Activated naive CD8-positive, alpha-beta T cell treated with anti-CD3 and anti-CD28 coated beads, Interleukin-2, amount 10 ng/mL, durations not matched to agents 7 days and 5 days (primary cell): Measurements from ENCODE around the gene PIPOX. TPM values are rescaled to one million over a fixed set of nuclear protein-coding genes. Genes with fewer than 3 reads are reported as not detected.

Experiments
- ATAC-seq: fragments of 150-1000 bp; cut with Tn5 transposase; one replicate; pipeline ENCODE4 v1.10.0; 2021; ENCODE audit warnings: low read depth, moderate library complexity
- POLR2A ChIA-PET: fragments of 350-600 bp; sonication (Branson Sonifier 250); formaldehyde crosslinking; loops from one replicate; lab custom pipeline; 2021; ENCODE audit warnings: antibody characterized with exemption; lab: Charles Lee
- DNase-seq: peaks from one replicate; pipeline ENCODE4 v3.0.0; 2021
- H3K27ac Mint-ChIP-seq: one replicate; pipeline ENCODE4 v1.8.0; 2022; ENCODE audit warnings: mild to moderate bottlenecking, mixed read lengths
- H3K27me3 Mint-ChIP-seq: one replicate; pipeline ENCODE4 v1.8.0; 2022; ENCODE audit warnings: mild to moderate bottlenecking, moderate library complexity, mixed read lengths
- H3K36me3 Mint-ChIP-seq: one replicate; pipeline ENCODE4 v1.8.0; 2021; ENCODE audit warnings: mild to moderate bottlenecking, mixed read lengths
- H3K4me1 Mint-ChIP-seq: one replicate; pipeline ENCODE4 v1.8.0; 2021; ENCODE audit warnings: mixed read lengths
- H3K4me3 Mint-ChIP-seq: one replicate; pipeline ENCODE4 v1.8.0; 2022; ENCODE audit warnings: mild to moderate bottlenecking, moderate library complexity, mixed read lengths
- H3K9me3 Mint-ChIP-seq: one replicate; pipeline ENCODE4 v1.8.0; 2021; ENCODE audit warnings: mixed read lengths
- total RNA-seq, 2 experiments: library from RNA; stranded (reverse); gene quantifications; one replicate each; pipeline ENCODE4 v1.2.3, GENCODE V29; 2021

Gene PIPOX
- total RNA-seq, 2 experiments from 2014 or later: 3.0 to 3.5 TPM

DNA sequence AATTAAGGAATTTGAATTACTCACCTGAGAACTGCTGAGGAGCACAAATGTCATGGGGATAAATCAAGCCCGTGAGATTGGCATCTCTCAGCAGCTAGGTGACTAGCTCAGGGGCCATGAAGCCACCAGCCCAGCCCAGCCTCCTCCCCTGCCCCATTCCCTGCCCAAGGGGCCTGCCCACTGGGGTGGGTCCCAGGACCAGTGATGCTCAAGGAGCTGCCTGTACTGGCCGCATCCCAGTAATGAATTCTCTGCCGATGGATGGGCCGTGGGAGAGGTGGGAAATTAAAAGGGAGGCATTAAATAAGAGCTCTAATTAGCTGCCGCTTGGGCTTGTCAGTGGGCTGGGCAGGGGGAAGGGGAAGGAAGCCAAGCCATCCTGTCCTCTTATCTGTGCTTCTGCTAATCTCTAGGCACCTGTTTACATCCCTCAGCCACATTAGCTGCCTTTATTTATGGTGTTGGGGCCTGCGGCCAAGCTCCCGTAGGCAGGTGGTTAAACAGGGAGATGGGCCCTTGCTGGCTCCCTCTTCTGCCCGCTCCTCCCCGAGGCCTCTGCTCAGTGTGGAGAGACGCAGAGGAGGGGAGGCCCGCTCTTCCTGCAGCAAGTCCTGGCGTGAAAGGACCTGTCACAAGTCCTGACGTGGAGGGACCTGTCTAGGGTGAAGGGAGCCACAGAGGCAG lies 48.8 kb downstream of the PIPOX start:
- no peak for DNase-seq
- no peaks in the 10 kb centered on the region for H3K4me1 Mint-ChIP-seq
- POLR2A ChIA-PET: no interaction called here
- H3K4me3 Mint-ChIP-seq: no peak overlapping the region
- no peaks in the 10 kb centered on the region for H3K27me3 Mint-ChIP-seq
- H3K36me3 Mint-ChIP-seq: peaks cover 4% of the 10 kb centered on the region
- no peak for ATAC-seq
- no peaks in the 10 kb centered on the region for H3K9me3 Mint-ChIP-seq
- no peak overlapping the region for H3K27ac Mint-ChIP-seq

DNA sequence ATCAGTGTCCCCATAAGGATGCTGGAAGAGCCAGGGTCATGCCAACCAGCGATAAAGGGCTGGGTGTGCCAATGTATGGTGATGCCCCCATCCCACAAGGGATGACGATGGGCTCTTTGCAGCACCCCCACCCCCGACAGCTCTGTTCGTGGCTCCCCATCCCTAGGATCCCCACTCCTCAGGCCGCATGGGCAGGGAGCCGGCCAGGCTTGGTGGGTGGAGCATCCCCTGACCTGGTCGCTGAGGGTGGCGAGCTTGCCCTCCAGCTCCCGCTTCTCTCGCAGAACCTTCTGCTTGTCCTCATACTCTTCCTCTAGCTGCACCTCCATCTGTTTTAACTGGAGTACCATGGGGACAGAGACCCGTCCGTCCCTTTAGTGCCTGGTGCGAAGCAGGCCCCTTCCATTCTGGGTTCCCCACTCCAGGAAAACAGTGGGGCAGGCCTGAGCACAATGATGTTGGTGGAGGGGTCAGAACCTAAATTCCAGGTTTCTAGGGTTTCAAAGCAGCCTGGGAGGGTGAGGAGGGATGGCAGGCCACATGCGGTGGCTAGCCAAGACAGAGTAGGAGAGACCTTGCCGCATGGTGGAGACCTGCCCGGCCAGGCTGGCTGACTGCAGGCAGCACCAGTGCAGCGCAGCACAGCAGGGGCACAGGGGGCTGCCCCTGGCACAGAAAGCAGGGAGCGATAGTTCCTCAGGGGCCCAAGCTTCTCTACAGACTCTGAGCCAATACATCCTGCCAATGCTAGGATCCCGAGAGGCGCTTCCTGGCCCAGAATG lies 50.3 kb downstream of the PIPOX start:
- Mint-ChIP-seq H3K27ac (no peak overlapping the region), H3K4me3 (no peak overlapping the region), H3K4me1 (no peaks in the 10 kb centered on the region), H3K27me3 (no peaks in the 10 kb centered on the region), H3K9me3 (no peaks in the 10 kb centered on the region), H3K36me3 (peaks cover 4% of the 10 kb centered on the region)
- no peak for ATAC-seq
- no peak for DNase-seq
- POLR2A ChIA-PET: interaction anchor here (0.8 to 1.5 kb wide), 2 partner anchors 12 to 15 kb away, joined by 3 read pairs; no protein-coding TSS in a partner anchor

DNA sequence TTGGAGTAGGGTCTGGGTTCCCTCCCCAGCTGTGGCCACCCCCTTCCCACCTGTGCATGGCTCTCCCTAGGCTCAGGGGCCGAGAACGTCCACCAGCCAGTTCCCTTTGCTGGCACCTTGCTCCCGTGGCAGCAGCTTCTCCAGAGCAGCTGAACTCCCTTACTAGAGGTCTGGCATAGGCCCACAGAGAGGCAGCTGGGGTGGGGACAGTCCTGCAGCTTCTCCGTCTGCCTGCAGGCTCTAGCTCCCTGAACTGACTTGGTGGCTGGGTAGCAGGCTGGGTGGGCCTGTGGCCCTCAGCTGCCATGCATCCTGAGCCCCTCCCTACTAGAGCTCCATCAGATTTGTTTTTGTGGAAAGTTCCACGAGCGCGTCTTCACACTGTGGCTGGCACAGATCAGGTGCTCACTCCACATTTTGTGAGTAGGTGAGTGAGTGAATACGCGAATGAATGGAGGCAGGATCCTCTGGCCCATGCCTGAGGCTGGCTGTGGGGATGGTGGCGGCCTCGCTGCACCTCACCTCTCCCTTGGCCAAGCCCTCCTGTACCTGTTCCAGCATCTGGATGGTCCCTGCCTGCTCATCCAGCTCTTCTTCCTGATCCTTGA lies 51.3 kb downstream of the PIPOX start:
- H3K27me3 Mint-ChIP-seq: no peaks in the 10 kb centered on the region
- no peak for DNase-seq
- no peak for ATAC-seq
- H3K4me1 Mint-ChIP-seq: no peaks in the 10 kb centered on the region
- H3K36me3 Mint-ChIP-seq: peaks cover 4% of the 10 kb centered on the region
- H3K4me3 Mint-ChIP-seq: no peak overlapping the region
- no peaks in the 10 kb centered on the region for H3K9me3 Mint-ChIP-seq
- POLR2A ChIA-PET: interaction anchor here (0.8 to 1.5 kb wide), 2 partner anchors 13 to 16 kb away, joined by 3 read pairs; no protein-coding TSS in a partner anchor
- no peak overlapping the region for H3K27ac Mint-ChIP-seq

DNA sequence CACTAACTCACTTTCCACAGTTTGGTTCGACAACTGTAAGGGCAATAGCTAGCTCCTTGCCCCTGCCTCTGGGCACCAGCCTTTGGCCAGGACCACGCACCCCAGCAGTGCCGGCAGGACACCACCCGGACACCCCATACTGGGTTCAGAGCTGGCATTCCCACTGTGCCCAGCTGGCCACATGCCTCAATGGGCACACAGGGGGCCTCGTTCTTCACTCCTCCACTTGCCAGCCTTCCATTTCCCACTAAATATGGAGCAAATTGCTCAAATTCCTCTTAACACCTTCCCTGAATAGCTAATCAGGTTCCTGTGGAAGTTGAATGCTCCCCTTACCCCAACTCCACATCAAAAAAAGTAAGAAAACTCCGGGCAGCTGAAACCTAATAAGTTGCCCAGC lies 52.5 kb downstream of the PIPOX start:
- no peaks in the 10 kb centered on the region for H3K27me3 Mint-ChIP-seq
- H3K9me3 Mint-ChIP-seq: no peaks in the 10 kb centered on the region
- ATAC-seq (no peak), DNase-seq (no peak)
- peaks cover 4% of the 10 kb centered on the region for H3K4me1 Mint-ChIP-seq
- H3K36me3 Mint-ChIP-seq: peaks cover 1% of the 10 kb centered on the region
- no peak overlapping the region for H3K4me3 Mint-ChIP-seq
- POLR2A ChIA-PET: no interaction called here
- H3K27ac Mint-ChIP-seq: no peak overlapping the region

DNA sequence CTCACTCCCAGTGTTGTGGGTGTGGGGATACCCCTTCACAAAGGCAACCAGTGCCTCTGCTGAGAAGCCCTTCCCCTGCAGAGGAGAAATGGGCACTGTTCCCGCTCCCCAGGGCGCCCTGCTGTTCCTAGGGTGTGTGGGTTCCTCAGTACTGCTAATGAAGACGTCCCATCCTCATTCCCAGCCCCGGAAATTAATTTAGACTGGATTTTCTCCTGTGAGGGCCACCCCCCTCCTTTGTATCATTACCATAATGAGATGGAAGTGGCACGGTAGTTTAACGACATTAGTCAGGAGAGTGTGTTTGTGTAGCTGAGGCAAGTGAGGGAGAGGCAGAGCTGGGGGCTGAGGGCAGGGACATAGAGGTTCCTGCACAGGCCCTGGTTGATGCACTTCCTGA lies 53.2 kb downstream of the PIPOX start:
- H3K9me3 Mint-ChIP-seq: no peaks in the 10 kb centered on the region
- H3K4me3 Mint-ChIP-seq: no peak overlapping the region
- POLR2A ChIA-PET: no interaction called here
- no peak for ATAC-seq
- peaks cover 1% of the 10 kb centered on the region for H3K36me3 Mint-ChIP-seq
- no peak for DNase-seq
- H3K27me3 Mint-ChIP-seq: no peaks in the 10 kb centered on the region
- H3K4me1 Mint-ChIP-seq: peaks cover 4% of the 10 kb centered on the region
- no peak overlapping the region for H3K27ac Mint-ChIP-seq

DNA sequence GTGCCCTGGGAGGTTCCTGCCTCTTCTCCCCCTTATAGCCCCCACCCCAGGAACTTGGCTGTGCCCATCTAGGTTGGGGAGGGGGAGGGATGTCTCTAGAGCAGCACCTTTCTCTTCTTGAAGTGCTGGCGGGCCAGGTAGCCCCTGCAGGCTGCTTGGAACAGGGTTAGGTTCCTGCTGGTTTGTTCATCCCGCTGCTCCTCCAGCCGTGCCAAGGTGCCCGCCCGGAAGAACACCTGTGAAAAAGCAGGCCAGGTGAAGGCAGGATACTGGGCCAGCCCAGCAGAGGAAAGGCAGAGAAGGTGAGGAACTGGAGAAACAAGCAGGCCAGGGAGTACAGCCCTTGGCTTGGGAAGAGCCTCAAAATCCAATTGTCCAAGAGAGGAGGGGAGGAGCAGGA lies 56.6 kb downstream of the PIPOX start:
- no peak overlapping the region for H3K4me3 Mint-ChIP-seq
- DNase-seq (no peak), ATAC-seq (no peak)
- peaks cover 4% of the 10 kb centered on the region for H3K36me3 Mint-ChIP-seq
- POLR2A ChIA-PET: no interaction called here
- peaks cover 4% of the 10 kb centered on the region for H3K4me1 Mint-ChIP-seq
- H3K27ac Mint-ChIP-seq: no peak overlapping the region
- H3K27me3 Mint-ChIP-seq: no peaks in the 10 kb centered on the region
- H3K9me3 Mint-ChIP-seq: no peaks in the 10 kb centered on the region

DNA sequence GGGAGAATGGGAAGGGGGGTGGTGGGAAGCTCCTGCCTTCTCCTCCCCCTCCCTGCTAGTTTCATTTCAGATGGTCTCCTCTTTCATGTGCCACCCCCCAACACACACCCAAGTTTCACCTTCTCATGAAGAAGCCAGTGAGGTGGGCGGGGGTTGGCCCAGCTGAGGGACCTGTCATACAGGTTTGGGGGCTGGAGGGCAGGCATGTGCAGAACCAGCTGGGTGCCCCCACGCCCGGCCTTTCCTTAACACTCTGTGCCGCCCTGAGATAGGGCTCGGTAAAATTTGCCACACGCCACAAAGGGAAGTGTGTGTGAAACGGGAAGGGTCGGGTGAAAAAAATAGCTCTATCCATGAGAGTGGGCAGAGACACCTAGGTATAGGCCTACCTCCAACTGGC lies 57.4 kb downstream of the PIPOX start:
- Mint-ChIP-seq H3K27ac (no peak overlapping the region), H3K9me3 (no peaks in the 10 kb centered on the region), H3K27me3 (no peaks in the 10 kb centered on the region), H3K4me3 (no peak overlapping the region), H3K36me3 (peaks cover 5% of the 10 kb centered on the region), H3K4me1 (peaks cover 4% of the 10 kb centered on the region)
- DNase-seq: no peak
- POLR2A ChIA-PET: no interaction called here
- ATAC-seq: no peak

DNA sequence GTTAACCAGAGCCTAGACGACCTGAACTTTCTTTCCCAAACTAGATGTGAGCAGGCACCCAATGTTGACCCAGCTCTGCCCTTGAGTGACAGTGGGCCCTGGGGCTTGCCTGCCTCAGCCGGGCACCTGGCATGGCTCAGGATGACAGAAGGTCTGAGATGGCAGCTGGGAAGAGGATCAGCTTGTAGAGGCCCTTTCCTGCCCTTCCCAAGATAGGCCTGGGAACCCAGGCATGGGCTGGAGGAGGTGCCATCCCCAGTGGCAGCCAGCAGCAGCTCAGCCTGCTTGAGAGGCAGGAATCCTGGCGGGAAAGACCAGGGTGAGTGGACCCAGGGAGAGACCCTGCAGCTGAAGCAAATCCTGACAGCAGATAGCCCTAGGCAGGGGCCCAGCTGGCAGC lies 59.1 kb downstream of the PIPOX start:
- Mint-ChIP-seq H3K27ac (no peak overlapping the region), H3K4me3 (no peak overlapping the region), H3K27me3 (no peaks in the 10 kb centered on the region), H3K9me3 (no peaks in the 10 kb centered on the region), H3K4me1 (peaks cover 4% of the 10 kb centered on the region), H3K36me3 (peaks cover 9% of the 10 kb centered on the region)
- DNase-seq (no peak), ATAC-seq (no peak)
- POLR2A ChIA-PET: interaction anchor here (0.5 kb wide), 1 partner anchor 338 kb away, joined by 3 read pairs; no protein-coding TSS in a partner anchor

DNA sequence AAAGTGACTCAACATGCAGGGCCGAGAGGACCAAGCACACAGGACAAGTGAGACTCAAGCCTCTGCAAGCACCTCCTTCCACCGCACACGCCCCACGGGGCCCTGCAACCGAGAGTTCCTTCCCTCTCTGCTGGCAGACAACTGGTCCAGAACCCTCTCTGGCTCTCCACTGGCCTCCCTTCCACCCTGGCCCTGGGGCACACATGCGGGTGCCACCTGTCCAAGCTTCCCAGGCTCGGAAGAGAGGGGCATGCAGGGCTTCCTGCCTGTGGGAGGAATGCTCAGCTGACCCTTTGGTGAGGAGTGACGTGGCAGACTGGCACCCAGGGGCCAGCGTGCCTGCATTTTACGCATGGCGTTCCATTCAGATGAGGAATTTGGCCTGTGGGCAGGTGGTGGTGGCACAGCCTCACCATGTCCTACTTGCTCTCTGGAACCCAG lies 59.8 kb downstream of the PIPOX start:
- DNase-seq (no peak), ATAC-seq (no peak)
- POLR2A ChIA-PET: no interaction called here
- Mint-ChIP-seq H3K36me3 (peaks cover 10% of the 10 kb centered on the region), H3K27ac (no peak overlapping the region), H3K4me1 (peaks cover 4% of the 10 kb centered on the region), H3K27me3 (no peaks in the 10 kb centered on the region), H3K4me3 (no peak overlapping the region), H3K9me3 (no peaks in the 10 kb centered on the region)

DNA sequence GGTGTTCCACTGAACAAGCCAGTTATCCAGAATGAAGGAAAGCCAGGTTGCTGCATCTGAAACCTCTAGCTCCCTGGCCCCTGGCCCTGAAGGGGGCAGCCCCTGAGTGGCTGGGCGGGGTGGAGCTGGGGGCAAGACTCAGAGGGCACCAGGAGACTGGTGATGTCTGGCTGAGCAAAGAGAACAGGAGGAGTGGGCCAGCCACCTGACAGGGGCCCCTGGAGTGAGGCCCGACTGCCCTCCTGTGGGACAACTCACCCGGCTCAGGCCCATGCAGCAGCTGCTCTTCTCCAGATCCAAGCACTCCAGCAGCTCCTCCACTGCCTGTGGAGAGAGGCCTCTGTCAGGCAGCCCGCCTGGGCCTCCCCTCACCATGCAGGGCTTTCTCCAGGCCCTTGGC lies 60.4 kb downstream of the PIPOX start:
- Mint-ChIP-seq H3K27ac (no peak overlapping the region), H3K27me3 (no peaks in the 10 kb centered on the region), H3K9me3 (no peaks in the 10 kb centered on the region), H3K4me1 (peaks cover 4% of the 10 kb centered on the region), H3K4me3 (no peak overlapping the region), H3K36me3 (peaks cover 10% of the 10 kb centered on the region)
- DNase-seq (no peak), ATAC-seq (no peak)
- POLR2A ChIA-PET: no interaction called here

Other genes with a start within 250 kb of the PIPOX start
- gene FAM222B, start 200.4 kb upstream of the PIPOX start, total RNA-seq: 10 to 100 TPM; 17.0 to 21.2 TPM
- 10 to 100 TPM; 34.3 to 37.6 TPM for gene ERAL1, start 188.1 kb upstream of the PIPOX start, total RNA-seq
- 100 to 1,000 TPM; 195 to 216 TPM for gene FLOT2, start 145.4 kb upstream of the PIPOX start, total RNA-seq
- gene DHRS13, start 140.1 kb upstream of the PIPOX start, total RNA-seq: 10 to 100 TPM; 31.6 to 32.0 TPM
- gene PHF12, start 91.6 kb upstream of the PIPOX start, total RNA-seq: 10 to 100 TPM; 98.6 to 99.9 TPM
- not detected for gene SEZ6, start 37.1 kb upstream of the PIPOX start, total RNA-seq
- gene MYO18A, start 137.3 kb downstream of the PIPOX start, total RNA-seq: 10 to 100 TPM; 79.7 to 80.6 TPM
- not detected for gene CRYBA1, start 203.7 kb downstream of the PIPOX start, total RNA-seq